ENCODE measurements around the gene AMY1C. TPM values are rescaled to one million over a fixed set of nuclear protein-coding genes. Genes with fewer than 3 reads are reported as not detected.
A peak's percentile ranks its signal among the peaks of the same experiment; 100 is the strongest.
"Not testable (repeated sequence)": the region's sequence is repeated elsewhere in the genome, so short reads cannot be mapped to it uniquely, and the experiment has no call there.

Gene AMY1C
- total RNA-seq = not detected

- ATAC-seq = not testable (repeated sequence)
These were observed at the start of gene AMY1C for GRCh38 chr1:103749598-103749997. Gene AMY1C, plus strand, starts transcription at chr1:103749898. Its CDS starts 572 bp downstream, at chr1:103750470.

GRCh38 chr1:103700669-103701068 is 49.0 kb upstream of the AMY1C start:
- not testable (repeated sequence) for ATAC-seq

GRCh38 chr1:103701256-103701655 is 48.4 kb upstream of the AMY1C start:
- not testable (repeated sequence) for ATAC-seq

- not testable (repeated sequence) for ATAC-seq
These were observed 42.0 kb upstream of the AMY1C start for GRCh38 chr1:103707670-103708069.

GRCh38 chr1:103710381-103710780 is 39.3 kb upstream of the AMY1C start:
- ATAC-seq = not testable (repeated sequence)

- not testable (repeated sequence) for ATAC-seq
These were observed 32.3 kb upstream of the AMY1C start for GRCh38 chr1:103717404-103717803.

- ATAC-seq = not testable (repeated sequence)
These were observed 28.2 kb upstream of the AMY1C start for GRCh38 chr1:103721473-103721872.

GRCh38 chr1:103735334-103735733 is 14.4 kb upstream of the AMY1C start:
- not testable (repeated sequence) for ATAC-seq

- not testable (repeated sequence) for ATAC-seq
These were observed 11.7 kb upstream of the AMY1C start for GRCh38 chr1:103738031-103738430.

GRCh38 chr1:103744449-103744848 is 5.2 kb upstream of the AMY1C start:
- ATAC-seq = not testable (repeated sequence)

- ATAC-seq = not testable (repeated sequence)
These were observed 4.7 kb upstream of the AMY1C start for GRCh38 chr1:103745040-103745439.

- peak; percentile 28 for ATAC-seq
These were observed 1.4 kb upstream of the AMY1C start for GRCh38 chr1:103748273-103748672.

GRCh38 chr1:103761896-103762295 is 12.2 kb downstream of the AMY1C start:
- no peak for ATAC-seq

- no peak for ATAC-seq
These were observed 30.2 kb downstream of the AMY1C start for GRCh38 chr1:103779932-103780331.

GRCh38 chr1:103783944-103784377 is 34.3 kb downstream of the AMY1C start:
- ATAC-seq = no peak

- no peak for ATAC-seq
These were observed 38.7 kb downstream of the AMY1C start for GRCh38 chr1:103788377-103788776.

- no peak for ATAC-seq
These were observed 40.5 kb downstream of the AMY1C start for GRCh38 chr1:103790172-103790571.

Other genes with a start within 250 kb of the AMY1C start
- 7.3 TPM for gene RNPC3, start 224.2 kb upstream of the AMY1C start, total RNA-seq
- 2.9 TPM for gene AMY2B, start 178.3 kb upstream of the AMY1C start, total RNA-seq
- not detected for gene AMY2A, start 132.5 kb upstream of the AMY1C start, total RNA-seq
- not detected for gene AMY1A, start 94.1 kb upstream of the AMY1C start, total RNA-seq
- not detected for gene AMY1B, start 53.7 kb upstream of the AMY1C start, total RNA-seq